ENCODE measurements around the gene SSBP2. TPM values are rescaled to one million over a fixed set of nuclear protein-coding genes. Genes with fewer than 3 reads are reported as not detected.

SSBP2 gene
- total RNA-seq, 1 experiment from 2014 or later: 5.2 TPM

DNA sequence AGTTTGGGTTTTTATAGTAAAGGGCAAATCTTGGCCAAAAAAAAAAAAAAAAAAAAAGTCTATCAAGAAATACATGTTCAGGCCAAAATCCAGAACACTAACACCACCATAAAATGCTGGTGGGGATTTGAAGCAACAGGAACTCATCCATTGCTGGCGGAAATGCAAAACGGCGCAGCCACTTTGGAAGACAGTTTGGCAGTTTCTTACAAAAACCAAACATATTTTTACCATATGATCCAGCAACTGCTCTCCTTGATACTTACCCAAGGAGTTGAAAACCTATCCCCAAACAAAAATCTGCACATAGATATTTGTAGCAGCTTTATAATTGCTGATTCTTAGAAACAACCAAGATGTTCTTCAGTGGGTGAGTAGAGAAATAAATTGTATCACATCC, 203.9 kb downstream of the SSBP2 start (continued):
- TF ChIP-seq, protein P1, sequence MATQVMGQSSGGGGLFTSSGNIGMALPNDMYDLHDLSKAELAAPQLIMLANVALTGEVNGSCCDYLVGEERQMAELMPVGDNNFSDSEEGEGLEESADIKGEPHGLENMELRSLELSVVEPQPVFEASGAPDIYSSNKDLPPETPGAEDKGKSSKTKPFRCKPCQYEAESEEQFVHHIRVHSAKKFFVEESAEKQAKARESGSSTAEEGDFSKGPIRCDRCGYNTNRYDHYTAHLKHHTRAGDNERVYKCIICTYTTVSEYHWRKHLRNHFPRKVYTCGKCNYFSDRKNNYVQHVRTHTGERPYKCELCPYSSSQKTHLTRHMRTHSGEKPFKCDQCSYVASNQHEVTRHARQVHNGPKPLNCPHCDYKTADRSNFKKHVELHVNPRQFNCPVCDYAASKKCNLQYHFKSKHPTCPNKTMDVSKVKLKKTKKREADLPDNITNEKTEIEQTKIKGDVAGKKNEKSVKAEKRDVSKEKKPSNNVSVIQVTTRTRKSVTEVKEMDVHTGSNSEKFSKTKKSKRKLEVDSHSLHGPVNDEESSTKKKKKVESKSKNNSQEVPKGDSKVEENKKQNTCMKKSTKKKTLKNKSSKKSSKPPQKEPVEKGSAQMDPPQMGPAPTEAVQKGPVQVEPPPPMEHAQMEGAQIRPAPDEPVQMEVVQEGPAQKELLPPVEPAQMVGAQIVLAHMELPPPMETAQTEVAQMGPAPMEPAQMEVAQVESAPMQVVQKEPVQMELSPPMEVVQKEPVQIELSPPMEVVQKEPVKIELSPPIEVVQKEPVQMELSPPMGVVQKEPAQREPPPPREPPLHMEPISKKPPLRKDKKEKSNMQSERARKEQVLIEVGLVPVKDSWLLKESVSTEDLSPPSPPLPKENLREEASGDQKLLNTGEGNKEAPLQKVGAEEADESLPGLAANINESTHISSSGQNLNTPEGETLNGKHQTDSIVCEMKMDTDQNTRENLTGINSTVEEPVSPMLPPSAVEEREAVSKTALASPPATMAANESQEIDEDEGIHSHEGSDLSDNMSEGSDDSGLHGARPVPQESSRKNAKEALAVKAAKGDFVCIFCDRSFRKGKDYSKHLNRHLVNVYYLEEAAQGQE (IDR thresholded peaks at IDR 0.05; ENCODE audit: low read depth): no peak

DNA sequence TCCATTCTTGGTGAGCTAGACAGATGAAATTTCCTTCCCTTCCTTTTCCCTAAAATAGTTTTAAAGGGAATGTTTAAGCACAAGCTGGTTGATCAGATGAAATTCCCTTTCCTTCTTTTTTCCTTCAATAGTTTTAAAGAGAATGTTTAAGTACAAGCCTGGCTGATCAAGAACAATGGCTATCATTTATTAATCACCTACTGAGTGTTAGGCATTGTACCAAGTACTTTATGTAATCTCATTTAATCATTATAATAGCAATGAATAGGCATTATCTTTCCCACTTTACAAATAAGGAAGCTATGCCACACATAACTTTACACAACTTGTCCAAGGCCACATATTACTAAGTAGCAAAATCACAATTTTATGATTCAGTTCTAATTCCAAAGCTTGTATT, 205.0 kb downstream of the SSBP2 start:
- POLR2A ChIA-PET: no interaction called here

More for the DNA sequence above, 205.0 kb downstream of the SSBP2 start:
- no peaks in the 10 kb centered on the region for H3K79me2 ChIP-seq (ENCODE audit: insufficient read depth, low read length)
- H3K36me3 ChIP-seq (ENCODE audit: control insufficient read depth in 1 of 2, insufficient read depth in 2 of 2, low read length in 2 of 2): no peaks in the 10 kb centered on the region
- no peak overlapping the region for H3K4me2 ChIP-seq (ENCODE audit: low read length)
- no TSS peak for BruUV-seq (replicated peaks)
- H3K27me3 ChIP-seq (ENCODE audit: insufficient read depth, low read length): no peaks in the 10 kb centered on the region
- TF ChIP-seq TCF7L2 (IDR thresholded peaks at IDR 0.05; ENCODE audit: borderline replicate concordance, extremely low read depth, insufficient read depth, insufficient read length): no peak
- no peak for TF ChIP-seq ZFX (IDR thresholded peaks at IDR 0.05)
- no peak for TF ChIP-seq EZH2 (IDR thresholded peaks at IDR 0.05)
- TF ChIP-seq POLR2AphosphoS5 (IDR thresholded peaks at IDR 0.05; ENCODE audit: low read depth, low read length): no peak
- TF ChIP-seq ZNF274 (IDR thresholded peaks at IDR 0.05; ENCODE audit: low read depth, low read length): no peak
- DNase-seq (ENCODE audit: low read depth, low spot score) (no peak), ATAC-seq (no peak)
- no peak overlapping the region for H3K9ac ChIP-seq (ENCODE audit: low read length)
- H3K27ac ChIP-seq (ENCODE audit: low read depth, low read length): no peak overlapping the region
- H3K9me3 ChIP-seq (ENCODE audit: control insufficient read depth in 1 of 2, insufficient read depth in 1 of 2, low read depth in 1 of 2, low read length in 2 of 2): no peaks in the 10 kb centered on the region
- CTCF ChIA-PET: no interaction called here
- H3K4me3 ChIP-seq (replicated peaks in 1 of 2; ENCODE audit: low read depth in 1 of 2, low read length in 2 of 2): no peak overlapping the region
- no peaks in the 10 kb centered on the region for H3K9me2 ChIP-seq (ENCODE audit: insufficient read depth)
- RAD21 ChIA-PET (ENCODE audit: low non-redundant PET in 1 of 2, low total read pairs in 2 of 2, uncharacterized antibody in 2 of 2, unreplicated experiment in 2 of 2): no interaction called here
- H3K4me1 ChIP-seq (ENCODE audit: control insufficient read depth in 1 of 2, insufficient read depth in 2 of 2, low read length in 2 of 2): no peaks in the 10 kb centered on the region
- intact Hi-C loops (cut with micrococcal nuclease): no loop called here
- no peaks in the 10 kb centered on the region for H4K20me1 ChIP-seq (ENCODE audit: insufficient read depth)
- H2AFZ ChIP-seq (ENCODE audit: low read depth, low read length, poor library complexity, severe bottlenecking): no peak overlapping the region

Data from HCT116 (cell line).